HG02678 (cell line): Measurements from ENCODE around the gene AGTPBP1.

Source experiments
- ATAC-seq: cut with Tn5 transposase; IDR thresholded peaks from one replicate; pipeline ENCODE4 v1.9.1; 2021; ENCODE audit warnings: mild to moderate bottlenecking, moderate library complexity; ENCODE audit not compliant: unreplicated experiment

AGTPBP1 gene

GRCh38 chr9:85543196-85543595, 198.6 kb downstream of the AGTPBP1 start:
- ATAC-seq = no peak

DNA sequence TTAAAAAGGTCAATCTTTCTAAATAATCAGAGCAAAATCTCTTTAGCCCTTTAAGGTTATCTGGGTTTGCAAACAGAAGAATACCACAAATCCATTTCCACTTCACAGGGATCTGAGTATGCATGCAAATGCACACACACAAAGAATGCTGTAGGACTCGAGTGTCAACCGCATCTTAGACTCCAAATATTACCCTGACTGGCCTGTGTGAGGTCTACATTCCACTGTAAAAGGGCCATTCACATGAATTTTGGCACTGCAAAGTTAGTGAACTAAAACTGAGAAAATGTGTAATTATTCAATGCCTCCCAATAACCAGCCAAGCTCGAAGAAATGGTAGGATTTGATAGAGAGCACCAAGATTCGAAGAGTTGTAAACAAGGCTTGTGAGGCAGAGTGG, 199.9 kb downstream of the AGTPBP1 start:
- ATAC-seq = no peak

- no peak for ATAC-seq
Observed at GRCh38 chr9:85536514-85536913, 205.2 kb downstream of the AGTPBP1 start.

GRCh38 chr9:85536076-85536475, 205.7 kb downstream of the AGTPBP1 start:
- no peak for ATAC-seq

DNA sequence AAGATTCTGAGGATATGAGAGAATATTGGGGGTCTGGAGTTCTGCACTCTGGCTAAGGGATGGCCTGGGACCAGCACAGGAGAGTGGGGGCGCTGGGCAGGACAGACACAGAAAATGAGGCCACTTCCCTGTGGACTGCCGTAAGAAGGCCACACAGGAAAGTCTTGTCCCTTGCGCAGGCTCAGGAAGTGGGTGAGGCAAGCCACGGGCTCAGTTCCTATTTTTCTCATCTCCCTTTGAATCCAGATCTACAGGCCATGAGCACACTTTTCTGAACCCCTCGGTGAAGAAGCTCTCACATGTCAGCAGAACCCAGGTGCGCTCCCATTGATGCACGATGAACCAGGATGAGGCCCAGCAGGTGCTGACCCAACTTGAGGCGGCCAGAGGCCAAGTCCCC, 207.4 kb downstream of the AGTPBP1 start:
- no peak for ATAC-seq

- ATAC-seq = no peak
Observed at GRCh38 chr9:85533538-85533937, 208.2 kb downstream of the AGTPBP1 start.

DNA sequence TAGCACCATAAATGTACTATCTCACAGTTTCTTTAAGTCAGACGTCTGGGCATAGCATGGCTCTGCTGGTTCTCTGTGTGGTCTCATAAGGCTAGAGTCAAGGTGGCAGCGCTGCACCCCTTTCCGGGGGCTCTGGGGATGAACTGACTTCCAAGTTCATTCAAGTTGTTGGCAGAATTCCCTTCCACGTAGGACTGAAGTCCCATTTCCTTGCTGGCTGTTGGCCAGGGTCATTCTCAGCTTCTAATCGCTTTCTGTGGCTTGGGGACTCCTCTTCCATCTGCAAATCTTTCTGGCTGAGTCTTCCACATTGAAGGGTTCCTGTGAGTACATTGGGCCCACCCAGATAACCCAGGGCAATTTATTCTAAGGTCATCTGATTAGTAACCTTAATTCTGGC, 211.0 kb downstream of the AGTPBP1 start:
- no peak for ATAC-seq

DNA sequence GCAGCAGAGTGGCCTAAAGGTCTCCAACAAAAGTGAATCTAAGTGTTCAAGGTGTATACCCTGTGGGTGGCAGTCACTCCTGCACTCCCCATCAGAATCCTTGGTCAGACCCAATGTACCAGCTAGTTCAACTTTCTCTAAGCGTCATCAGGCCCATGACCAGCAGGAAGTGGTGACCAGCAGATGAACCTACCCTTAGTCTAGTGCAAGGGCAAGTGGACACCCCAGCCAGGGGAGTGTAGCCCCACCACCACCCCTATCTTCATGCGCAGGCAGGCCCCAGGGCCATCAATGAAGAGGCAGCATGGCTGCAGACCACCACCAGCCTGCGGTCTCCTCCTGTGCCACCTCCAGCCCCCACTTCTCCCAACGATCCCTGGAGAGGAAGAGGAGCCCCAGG, 213.1 kb downstream of the AGTPBP1 start:
- ATAC-seq = no peak

GRCh38 chr9:85528142-85528541, 213.6 kb downstream of the AGTPBP1 start:
- no peak for ATAC-seq

DNA sequence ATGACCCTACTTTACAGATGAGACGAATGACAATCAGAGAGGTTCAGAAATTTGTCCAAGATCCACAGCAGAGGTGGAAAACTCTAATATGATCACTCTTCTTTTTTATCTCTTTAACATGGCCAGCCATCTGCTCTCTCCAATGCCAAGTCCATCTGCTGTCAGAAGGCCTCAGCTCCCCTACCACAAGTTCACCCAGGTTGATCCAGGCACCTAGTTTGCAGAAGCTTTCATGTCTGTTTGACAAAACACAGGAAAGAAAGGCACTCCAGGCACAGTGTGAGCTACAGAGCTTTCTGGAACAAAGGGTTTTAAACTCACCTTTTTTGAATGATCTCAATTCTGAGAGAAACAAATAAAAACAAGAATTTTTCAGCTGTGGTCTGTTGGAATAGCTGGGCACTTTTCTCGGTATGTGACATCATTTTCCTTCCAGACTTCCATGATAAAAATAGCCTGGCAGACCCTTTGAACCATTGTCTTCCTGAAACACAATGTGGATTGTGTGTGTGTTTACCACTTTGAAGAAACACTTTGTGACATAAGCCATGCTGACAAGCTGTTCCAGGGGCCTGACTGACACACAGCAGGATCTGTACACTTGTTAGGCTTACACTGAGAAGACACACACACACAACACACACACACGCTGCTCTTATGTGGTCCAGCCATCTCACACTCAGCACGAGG, 214.3 kb downstream of the AGTPBP1 start:
- no peak for ATAC-seq

- ATAC-seq = no peak
Observed at GRCh38 chr9:85524531-85524930, 217.2 kb downstream of the AGTPBP1 start.

GRCh38 chr9:85523202-85523601, 218.6 kb downstream of the AGTPBP1 start:
- ATAC-seq = no peak

DNA sequence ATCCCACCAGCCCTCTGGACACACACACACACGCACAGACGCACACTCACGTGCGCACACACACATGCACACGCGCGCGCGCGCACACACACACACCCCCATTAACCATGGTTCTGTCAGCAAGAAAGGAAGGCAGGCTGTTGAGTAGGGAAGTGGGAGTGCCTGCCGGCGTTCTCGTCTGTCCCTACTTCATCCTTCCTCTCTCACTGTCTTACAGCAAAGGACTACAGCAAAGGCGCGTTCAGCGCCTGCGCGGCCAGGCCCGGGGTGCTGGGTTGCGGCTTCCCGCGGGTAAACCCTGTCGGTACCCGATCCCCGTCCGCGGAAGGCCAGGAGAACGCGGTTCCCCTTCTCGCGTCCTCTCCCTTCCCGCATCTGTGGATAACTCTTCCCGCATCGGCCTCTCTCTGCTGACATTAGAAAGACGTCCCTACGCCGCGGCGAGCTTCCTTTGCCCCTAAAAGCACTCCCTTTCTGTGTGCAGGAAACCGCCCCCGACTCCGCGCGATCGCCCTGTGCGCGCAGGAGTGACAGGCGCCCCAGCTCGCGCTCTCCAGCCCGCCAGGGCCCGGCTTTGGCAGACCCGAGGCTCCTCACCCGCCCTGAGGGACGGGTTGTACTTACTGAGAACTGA, 219.2 kb downstream of the AGTPBP1 start:
- peak; percentile 54 for ATAC-seq

DNA sequence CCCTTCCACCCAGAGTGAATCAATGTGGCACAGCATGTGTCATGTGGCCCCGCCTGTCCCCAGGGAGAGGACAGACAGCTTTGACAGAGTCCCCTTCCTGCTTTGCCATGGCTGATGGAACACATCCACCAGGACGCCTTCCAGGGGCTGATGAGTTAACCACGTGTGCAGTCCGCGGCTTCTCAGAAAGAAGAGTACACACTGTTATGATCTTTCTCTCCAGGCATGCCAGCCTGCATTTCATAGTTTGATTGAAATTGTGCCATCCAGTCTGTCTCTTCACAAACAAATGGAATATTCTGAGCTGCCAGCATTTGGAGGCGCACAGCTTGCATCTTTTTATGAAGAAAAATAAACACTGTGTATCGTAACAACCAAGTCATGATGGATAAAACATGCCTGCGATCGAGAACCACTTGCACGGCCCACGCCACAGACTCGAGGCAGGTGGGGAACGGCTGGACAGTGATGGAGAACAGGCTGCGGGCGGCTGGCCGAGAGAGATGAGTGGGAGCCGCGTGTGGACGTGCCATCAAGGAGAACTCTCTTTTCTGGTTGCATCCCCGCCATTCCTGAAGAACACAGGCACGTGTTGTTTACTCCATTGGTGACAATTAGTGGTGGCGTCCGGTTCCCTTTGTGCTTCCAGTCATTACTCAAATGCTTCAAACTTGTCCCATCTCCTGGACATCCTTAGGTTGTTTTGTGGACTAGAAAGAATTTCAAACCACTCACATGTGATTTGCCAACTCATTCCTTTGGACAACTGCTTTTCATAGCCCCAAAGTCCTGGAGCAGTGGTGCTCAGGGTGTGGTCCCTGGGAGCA, 220.2 kb downstream of the AGTPBP1 start:
- ATAC-seq = no peak

GRCh38 chr9:85516976-85517637, 224.6 kb downstream of the AGTPBP1 start:
- ATAC-seq = no peak

GRCh38 chr9:85516455-85516854, 225.3 kb downstream of the AGTPBP1 start:
- ATAC-seq = no peak

GRCh38 chr9:85515021-85515420, 226.7 kb downstream of the AGTPBP1 start:
- ATAC-seq = no peak

DNA sequence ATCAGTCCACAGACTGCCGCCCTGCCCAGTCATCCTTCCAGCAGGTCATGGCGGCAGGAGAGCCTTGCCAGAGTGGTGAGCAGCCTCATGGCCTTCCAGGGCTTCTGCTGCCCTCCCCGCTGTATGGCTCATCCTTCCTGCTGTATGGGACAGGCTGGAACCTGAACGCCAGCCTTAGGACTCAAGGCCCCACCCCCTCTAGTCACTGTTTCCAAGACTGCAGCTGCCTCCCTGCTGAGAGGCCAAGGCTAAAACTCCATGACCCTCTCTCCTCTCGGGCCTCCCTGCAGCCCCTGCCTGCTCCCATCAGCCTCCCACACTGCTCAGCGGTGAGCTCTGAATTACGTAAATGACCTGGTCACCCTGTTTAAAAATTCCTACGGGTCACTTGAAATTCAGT, 227.5 kb downstream of the AGTPBP1 start:
- no peak for ATAC-seq

DNA sequence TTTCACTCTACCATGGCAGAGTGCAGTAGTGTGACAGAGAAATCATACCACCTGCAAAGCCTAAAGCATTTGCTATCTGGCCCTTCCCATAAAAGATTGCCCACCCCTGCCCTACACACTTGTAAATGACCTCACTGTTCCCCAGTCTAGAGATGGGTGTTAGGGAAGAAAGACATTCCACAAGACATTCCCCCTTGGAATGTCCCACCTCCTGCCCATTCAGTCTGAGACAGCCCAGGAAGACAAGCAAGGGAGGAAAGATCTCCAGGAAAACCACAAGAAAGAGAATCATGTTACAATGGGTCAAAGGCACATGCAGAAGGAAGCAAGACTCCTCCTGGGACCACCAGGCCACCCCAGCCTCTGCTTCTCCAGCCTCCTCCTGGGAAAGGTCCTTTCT, 230.0 kb downstream of the AGTPBP1 start:
- ATAC-seq = no peak

- no peak for ATAC-seq
Observed at GRCh38 chr9:85510830-85511504, 230.8 kb downstream of the AGTPBP1 start.

DNA sequence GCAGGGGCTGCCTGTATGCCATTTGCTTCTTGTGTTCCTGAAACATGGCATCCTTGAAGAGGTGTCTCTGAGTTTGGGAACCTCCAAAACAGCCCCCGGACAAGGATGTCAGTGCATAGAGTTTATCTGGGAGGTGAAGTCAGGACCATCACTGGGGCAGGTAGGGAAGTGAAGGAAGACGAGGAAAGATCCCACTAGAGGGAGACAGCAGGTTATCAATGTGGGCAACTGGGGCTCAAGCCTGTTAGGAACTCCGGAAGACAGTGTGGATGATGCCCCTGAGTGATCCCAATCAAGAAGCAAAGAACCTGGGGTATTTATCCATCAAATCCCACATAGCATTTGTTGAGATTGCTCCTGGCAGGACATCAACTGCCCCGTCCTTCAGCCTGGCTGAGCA, 233.1 kb downstream of the AGTPBP1 start:
- no peak for ATAC-seq
